ENCODE measurements around the gene DDI1.

DNA sequence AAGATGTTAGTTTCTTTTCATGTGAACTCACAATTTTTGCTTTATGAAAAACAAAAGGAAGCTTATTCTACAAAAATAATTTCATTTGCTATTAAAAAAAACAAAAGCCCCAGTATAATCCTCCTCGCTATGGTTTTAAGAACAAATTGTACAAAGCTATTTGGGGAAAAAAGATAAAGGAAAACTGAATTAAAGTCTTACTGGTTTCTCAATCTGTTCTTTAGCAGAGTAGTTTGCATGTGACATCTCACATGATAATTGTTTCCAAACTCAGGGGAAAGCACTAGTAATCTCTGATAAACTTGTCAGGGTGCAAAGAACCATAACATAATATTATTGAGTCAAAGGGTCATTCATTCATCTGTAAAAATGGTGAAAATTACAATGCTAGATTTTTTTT is 2.9 kb upstream of the DDI1 start:
- TF ChIP-seq, protein P1, sequence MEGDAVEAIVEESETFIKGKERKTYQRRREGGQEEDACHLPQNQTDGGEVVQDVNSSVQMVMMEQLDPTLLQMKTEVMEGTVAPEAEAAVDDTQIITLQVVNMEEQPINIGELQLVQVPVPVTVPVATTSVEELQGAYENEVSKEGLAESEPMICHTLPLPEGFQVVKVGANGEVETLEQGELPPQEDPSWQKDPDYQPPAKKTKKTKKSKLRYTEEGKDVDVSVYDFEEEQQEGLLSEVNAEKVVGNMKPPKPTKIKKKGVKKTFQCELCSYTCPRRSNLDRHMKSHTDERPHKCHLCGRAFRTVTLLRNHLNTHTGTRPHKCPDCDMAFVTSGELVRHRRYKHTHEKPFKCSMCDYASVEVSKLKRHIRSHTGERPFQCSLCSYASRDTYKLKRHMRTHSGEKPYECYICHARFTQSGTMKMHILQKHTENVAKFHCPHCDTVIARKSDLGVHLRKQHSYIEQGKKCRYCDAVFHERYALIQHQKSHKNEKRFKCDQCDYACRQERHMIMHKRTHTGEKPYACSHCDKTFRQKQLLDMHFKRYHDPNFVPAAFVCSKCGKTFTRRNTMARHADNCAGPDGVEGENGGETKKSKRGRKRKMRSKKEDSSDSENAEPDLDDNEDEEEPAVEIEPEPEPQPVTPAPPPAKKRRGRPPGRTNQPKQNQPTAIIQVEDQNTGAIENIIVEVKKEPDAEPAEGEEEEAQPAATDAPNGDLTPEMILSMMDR (IDR thresholded peaks at IDR 0.05) = no peak
- no peak for TF ChIP-seq POLR2A (IDR thresholded peaks at IDR 0.05)

Data from heart left ventricle (tissue), 13 donors.